Renal cortex interstitium (tissue), 11 donors: ENCODE measurements around the gene RNF214. TPM values are rescaled to one million over a fixed set of nuclear protein-coding genes. Genes with fewer than 3 reads are reported as not detected.
"Not testable (repeated sequence)": the region's sequence is repeated elsewhere in the genome, so short reads cannot be mapped to it uniquely, and the experiment has no call there.

ENCODE experiments used
- DNase-seq, 11 donors: peaks; one replicate each; pipeline ENCODE4 v3.0.0-alpha.2; 2013; ENCODE audit warnings: low read depth in 9 of 11, low spot score in 4 of 11; ENCODE audit errors: extremely low read depth in 1 of 11
- polyA plus RNA-seq, 3 donors: library from polyadenylated mRNA; unstranded; fragments of 120-200 nt; gene quantifications; one replicate each; pipeline ENCODE4 v1.2.1, GENCODE V29; 2013; ENCODE audit not compliant: insufficient read length in 3 of 3

The RNF214 gene
- polyA plus RNA-seq, 3 donors, result 30.8 to 35.2 (median 33.2) TPM

GRCh38 chr11:117207481-117207880 lies 25.0 kb upstream of the RNF214 start:
- DNase-seq, result not testable (repeated sequence)

GRCh38 chr11:117208710-117209109 lies 23.8 kb upstream of the RNF214 start:
- not testable (repeated sequence) for DNase-seq

GRCh38 chr11:117209351-117210125 lies 22.9 kb upstream of the RNF214 start:
- DNase-seq, result not testable (repeated sequence)

- DNase-seq, result no peak
Observed at GRCh38 chr11:117210620-117211019, 21.9 kb upstream of the RNF214 start.

GRCh38 chr11:117212697-117213355 lies 19.6 kb upstream of the RNF214 start:
- no peak for DNase-seq

- DNase-seq, result no peak
Observed at GRCh38 chr11:117214404-117215110, 17.9 kb upstream of the RNF214 start.

- DNase-seq, result no peak
Observed at GRCh38 chr11:117217141-117218084, 15.1 kb upstream of the RNF214 start.

GRCh38 chr11:117218133-117218915 lies 14.1 kb upstream of the RNF214 start:
- no peak for DNase-seq

- no peak for DNase-seq
Observed at GRCh38 chr11:117219001-117219400, 13.5 kb upstream of the RNF214 start.

GRCh38 chr11:117219455-117219854 lies 13.0 kb upstream of the RNF214 start:
- no peak for DNase-seq

- DNase-seq, result no peak
Observed at GRCh38 chr11:117219995-117220394, 12.5 kb upstream of the RNF214 start.

- DNase-seq, result no peak
Observed at GRCh38 chr11:117220568-117220967, 11.9 kb upstream of the RNF214 start.

GRCh38 chr11:117220999-117221774 lies 11.3 kb upstream of the RNF214 start:
- DNase-seq, result no peak

GRCh38 chr11:117221775-117222517 lies 10.5 kb upstream of the RNF214 start:
- DNase-seq, result no peak

GRCh38 chr11:117222991-117223740 lies 9.3 kb upstream of the RNF214 start:
- no peak for DNase-seq
